H9 (cell line): ENCODE data around the gene NDE1. TPM values are rescaled to one million over a fixed set of nuclear protein-coding genes. Genes with fewer than 3 reads are reported as not detected.
"Not testable (repeated sequence)": the region's sequence is repeated elsewhere in the genome, so short reads cannot be mapped to it uniquely, and the experiment has no call there.

Experiments
- DNase-seq: peaks from one replicate; pipeline ENCODE4 v3.0.0-alpha.2; 2017
- H2AFZ ChIP-seq: one replicate; pipeline ENCODE4 v1.6.1; 2013; ENCODE audit warnings: mild to moderate bottlenecking, low read length, control low read depth, moderate library complexity
- H2AK5ac ChIP-seq: 2 replicates; pipeline ENCODE4 v1.6.1; 2013; ENCODE audit warnings: low read length, control low read depth, mixed read lengths; ENCODE audit not compliant: insufficient read length
- H2BK120ac ChIP-seq: one replicate; pipeline ENCODE4 v1.6.1; 2013; ENCODE audit warnings: low read depth, mild to moderate bottlenecking, low read length, control low read depth, inconsistent platforms; ENCODE audit not compliant: poor library complexity, severe bottlenecking
- H2BK12ac ChIP-seq: 2 replicates; pipeline ENCODE4 v1.6.1; 2013; ENCODE audit warnings: low read length, control low read depth, mixed read lengths, low read depth; ENCODE audit not compliant: insufficient read length
- H2BK15ac ChIP-seq: 2 replicates; pipeline ENCODE4 v1.6.1; 2013; ENCODE audit warnings: low read depth, low read length, control low read depth
- H2BK20ac ChIP-seq: one replicate; pipeline ENCODE4 v1.6.1; 2013; ENCODE audit warnings: low read depth, mild to moderate bottlenecking, low read length, control low read depth, inconsistent platforms; ENCODE audit not compliant: poor library complexity, severe bottlenecking
- H2BK5ac ChIP-seq: 2 replicates; pipeline ENCODE4 v1.6.1; 2013; ENCODE audit warnings: low read length, control low read depth, mixed read lengths; ENCODE audit not compliant: insufficient read length
- H3K14ac ChIP-seq: 2 replicates; pipeline ENCODE4 v1.6.1; 2013; ENCODE audit warnings: low read length, control low read depth; ENCODE audit not compliant: insufficient read depth
- H3K18ac ChIP-seq: 2 replicates; pipeline ENCODE4 v1.6.1; 2013; ENCODE audit warnings: low read depth, mild to moderate bottlenecking, mixed read lengths, low read length, control low read depth; ENCODE audit not compliant: insufficient read length
- H3K23ac ChIP-seq: 2 replicates; pipeline ENCODE4 v1.6.1; 2013; ENCODE audit warnings: low read length, control low read depth, mixed read lengths, low read depth; ENCODE audit not compliant: insufficient read length
- H3K23me2 ChIP-seq: 2 replicates; pipeline ENCODE4 v1.6.1; 2013; ENCODE audit warnings: low read depth, mild to moderate bottlenecking, mixed read lengths, low read length, control low read depth; ENCODE audit not compliant: insufficient read length, poor library complexity, severe bottlenecking
- H3K27ac ChIP-seq: 2 replicates; pipeline ENCODE4 v1.5.1; 2013; ENCODE audit warnings: low read length, control low read depth, mixed read lengths, low read depth; ENCODE audit not compliant: insufficient read length
- H3K27me3 ChIP-seq: 2 replicates; pipeline ENCODE4 v1.6.1; 2013; ENCODE audit warnings: low read length, control low read depth, inconsistent platforms; ENCODE audit not compliant: insufficient read depth
- H3K4ac ChIP-seq: 2 replicates; pipeline ENCODE4 v1.6.1; 2013; ENCODE audit warnings: low read depth, mild to moderate bottlenecking, control low read depth, inconsistent platforms, low read length, moderate library complexity
- H3K4me1 ChIP-seq: 2 replicates; pipeline ENCODE4 v1.6.1; 2013; ENCODE audit warnings: low read length, control low read depth, inconsistent platforms; ENCODE audit not compliant: insufficient read depth
- H3K4me2 ChIP-seq: 2 replicates; pipeline ENCODE4 v1.6.1; 2013; ENCODE audit warnings: low read length, control low read depth, mixed read lengths; ENCODE audit not compliant: insufficient read length, insufficient read depth
- H3K56ac ChIP-seq: 2 replicates; pipeline ENCODE4 v1.6.1; 2013; ENCODE audit warnings: low read depth, mild to moderate bottlenecking, mixed read lengths, low read length, control low read depth; ENCODE audit not compliant: insufficient read length
- H3K79me1 ChIP-seq: 2 replicates; pipeline ENCODE4 v1.6.1; 2013; ENCODE audit warnings: low read depth, mild to moderate bottlenecking, moderate library complexity, low read length, control low read depth, inconsistent platforms; ENCODE audit not compliant: insufficient read depth, poor library complexity, severe bottlenecking
- H3K79me2 ChIP-seq: 2 replicates; pipeline ENCODE4 v1.6.1; 2013; ENCODE audit warnings: low read length, control low read depth, inconsistent platforms; ENCODE audit not compliant: insufficient read depth
- H3K9ac ChIP-seq: 2 replicates; pipeline ENCODE4 v1.6.1; 2013; ENCODE audit warnings: low read length, control low read depth, mixed read lengths; ENCODE audit not compliant: insufficient read length; ENCODE audit errors: extremely low read depth
- H3K9me3 ChIP-seq: one replicate; pipeline ENCODE4 v1.6.1; 2013; ENCODE audit warnings: low read depth, low read length, inconsistent platforms; ENCODE audit not compliant: control insufficient read depth
- H3T11ph ChIP-seq: one replicate; pipeline ENCODE4 v1.6.1; 2013; ENCODE audit warnings: mild to moderate bottlenecking, low read length, control low read depth, inconsistent platforms
- H4K20me1 ChIP-seq: one replicate; pipeline ENCODE4 v1.6.1; 2013; ENCODE audit not compliant: control insufficient read depth, insufficient read length, insufficient read depth
- H4K5ac ChIP-seq: 2 replicates; pipeline ENCODE4 v1.6.1; 2013; ENCODE audit warnings: low read depth, mild to moderate bottlenecking, mixed read lengths, low read length, control low read depth; ENCODE audit not compliant: insufficient read length
- H4K8ac ChIP-seq: replicated peaks from 2 replicates; pipeline ENCODE4 v1.6.1; 2013; ENCODE audit warnings: low read length, control low read depth, mixed read lengths, low read depth; ENCODE audit not compliant: insufficient read length
- H4K91ac ChIP-seq: 2 replicates; pipeline ENCODE4 v1.6.1; 2013; ENCODE audit warnings: low read depth, mild to moderate bottlenecking, moderate library complexity, mixed read lengths, low read length, control low read depth; ENCODE audit not compliant: insufficient read length
- H3K27ac Mint-ChIP-seq, 3 experiments: 2 replicates in 2 of 3; 3 replicates in 1 of 3; pipeline ENCODE4 v1.8.0; 2020 to 2021; ENCODE audit warnings: mixed read lengths in 3 of 3, mild to moderate bottlenecking in 1 of 3, moderate library complexity in 1 of 3
- H3K27me3 Mint-ChIP-seq: 2 replicates; pipeline ENCODE4 v1.8.0; 2021; ENCODE audit warnings: low read depth, mild to moderate bottlenecking, moderate library complexity, mixed read lengths
- H3K36me3 Mint-ChIP-seq, 3 experiments: 2 replicates in 2 of 3; 3 replicates in 1 of 3; pipeline ENCODE4 v1.8.0; 2020 to 2021; ENCODE audit warnings: low read depth in 3 of 3, mixed read lengths in 3 of 3; ENCODE audit not compliant: insufficient read depth in 1 of 3
- H3K4me1 Mint-ChIP-seq, 2 experiments: 2 replicates each; pipeline ENCODE4 v1.8.0; 2020; ENCODE audit warnings: mixed read lengths in 2 of 2
- H3K4me3 Mint-ChIP-seq, 2 experiments: 2 replicates in 1 of 2; 3 replicates in 1 of 2; pipeline ENCODE4 v1.8.0; 2020 to 2021; ENCODE audit warnings: mild to moderate bottlenecking in 2 of 2, mixed read lengths in 2 of 2, moderate library complexity in 1 of 2
- H3K9me3 Mint-ChIP-seq, 2 experiments: 2 replicates in 1 of 2; 3 replicates in 1 of 2; pipeline ENCODE4 v1.8.0; 2020; ENCODE audit warnings: mild to moderate bottlenecking in 2 of 2, mixed read lengths in 2 of 2, moderate library complexity in 1 of 2
- CTCF ChIP-seq: fragments of 200-600 bp; sonication (generic); conservative IDR thresholded peaks from 3 replicates; pipeline ENCODE4 v1.8.0; 2021; ENCODE audit warnings: antibody characterized with exemption, mild to moderate bottlenecking
- WGBS: extraction: QIAGEN DNeasy Blood & Tissue Kit; methylation state at CpG from one replicate; pipeline ENCODE4 v1.1.7; 2013; ENCODE audit warnings: missing lambda C conversion rate, low lambda C conversion rate, mixed read lengths; ENCODE audit not compliant: insufficient read length; ENCODE audit errors: extremely low coverage; 5-methylcytosine and 5-hydroxymethylcytosine counted together
- total RNA-seq: library from RNA; stranded (reverse); gene quantifications from 2 replicates; pipeline ENCODE4 v1.2.1, GENCODE V29; 2021

Gene NDE1
- total RNA-seq, 1 experiment from 2014 or later, result 49.6 TPM

DNA sequence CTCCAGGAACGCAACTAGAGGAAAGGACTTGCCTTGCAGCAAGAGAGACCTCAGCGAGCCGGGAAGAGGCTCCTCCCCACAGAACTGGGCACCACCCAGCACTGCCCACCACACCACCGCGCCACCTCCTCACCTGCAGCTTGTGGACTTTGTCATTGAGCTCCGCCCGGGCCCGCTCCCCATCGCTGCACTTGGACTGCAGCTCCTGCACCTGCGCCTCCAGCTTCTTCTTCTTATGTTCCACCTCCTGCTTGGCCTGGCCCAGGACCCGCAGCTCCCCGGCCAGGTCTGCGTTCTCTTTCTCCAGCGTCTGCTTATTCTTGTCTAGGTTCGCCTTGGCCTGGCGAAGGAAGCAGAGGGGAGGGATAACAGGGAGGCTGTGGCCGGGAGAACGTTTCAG, 76.7 kb downstream of the NDE1 start:
- H3K4me1 ChIP-seq, result no peaks in the 10 kb centered on the region
- no peak overlapping the region for H4K5ac ChIP-seq
- no peak overlapping the region for H2AFZ ChIP-seq
- no peak overlapping the region for H3K14ac ChIP-seq
- H3K79me1 ChIP-seq, result no peaks in the 10 kb centered on the region
- TF ChIP-seq CTCF, result no peak
- H3K56ac ChIP-seq, result no peak overlapping the region
- no peak overlapping the region for H3K18ac ChIP-seq
- H4K91ac ChIP-seq, result no peak overlapping the region
- no CpG with 5 or more reads among the region's 18 CpGs for WGBS
- H4K8ac ChIP-seq, result no peak overlapping the region
- peak overlapping the region in 2 of 3 experiments; percentile 62 to 92; a peak in 4 of 7 replicates for H3K27ac Mint-ChIP-seq
- H2AK5ac ChIP-seq, result no peak overlapping the region
- H3K4me3 Mint-ChIP-seq, result no peak overlapping the region
- H3K79me2 ChIP-seq, result no peaks in the 10 kb centered on the region
- no peak overlapping the region for H3T11ph ChIP-seq
- H3K4me2 ChIP-seq, result no peak overlapping the region
- H2BK120ac ChIP-seq, result no peak overlapping the region
- H3K9me3 ChIP-seq, result no peaks in the 10 kb centered on the region
- H4K20me1 ChIP-seq, result no peaks in the 10 kb centered on the region
- H3K4me1 Mint-ChIP-seq, result peaks cover 0 to 2% of the 10 kb centered on the region in 2 experiments; a peak in 1 of 4 replicates
- H3K23ac ChIP-seq, result no peak overlapping the region
- H2BK20ac ChIP-seq, result no peak overlapping the region
- no peaks in the 10 kb centered on the region for H3K9me3 Mint-ChIP-seq
- no peak overlapping the region for H2BK12ac ChIP-seq
- no peak overlapping the region for H2BK15ac ChIP-seq
- no peaks in the 10 kb centered on the region for H3K27me3 Mint-ChIP-seq
- H3K4ac ChIP-seq, result no peak overlapping the region
- DNase-seq, result no peak
- no peak overlapping the region for H3K9ac ChIP-seq
- H3K36me3 Mint-ChIP-seq, result peaks cover 14 to 21% (median 21%) of the 10 kb centered on the region in 3 experiments
- no peaks in the 10 kb centered on the region for H3K23me2 ChIP-seq
- H3K27ac ChIP-seq, result no peak overlapping the region
- no peak overlapping the region for H2BK5ac ChIP-seq
- H3K27me3 ChIP-seq, result no peaks in the 10 kb centered on the region

DNA sequence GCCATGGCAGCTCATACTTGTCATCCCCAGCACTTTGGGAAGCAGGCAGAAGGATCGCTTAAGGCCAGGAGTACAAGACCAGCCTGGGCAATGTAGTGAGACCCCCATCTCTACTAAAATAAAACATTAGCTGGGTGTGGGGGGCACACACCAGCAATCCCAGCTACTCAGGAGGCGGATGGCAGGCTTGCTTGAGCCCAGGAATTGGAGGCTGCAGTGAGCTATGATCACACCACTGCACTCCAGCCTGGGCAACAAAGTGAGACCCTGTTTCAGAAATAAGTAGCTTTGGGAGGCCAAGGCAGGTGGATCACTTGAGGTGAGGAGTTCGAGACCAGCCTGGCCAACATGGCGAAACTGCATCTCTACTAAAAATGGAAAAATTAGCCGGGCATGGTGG, 77.7 kb downstream of the NDE1 start:
- not testable (repeated sequence) for H3K79me1 ChIP-seq, H3K4me1 ChIP-seq, H2BK12ac ChIP-seq, H3T11ph ChIP-seq, H3K18ac ChIP-seq, H2AK5ac ChIP-seq, H3K9me3 ChIP-seq, H3K9ac ChIP-seq, H3K27ac Mint-ChIP-seq, H3K23me2 ChIP-seq, H4K91ac ChIP-seq, H4K8ac ChIP-seq, H2BK15ac ChIP-seq, DNase-seq, H2BK20ac ChIP-seq, H4K5ac ChIP-seq, H2BK5ac ChIP-seq, H3K4me1 Mint-ChIP-seq, H3K9me3 Mint-ChIP-seq, H3K4me3 Mint-ChIP-seq, H2BK120ac ChIP-seq, H2AFZ ChIP-seq, H3K4ac ChIP-seq, H3K4me2 ChIP-seq, H4K20me1 ChIP-seq, H3K14ac ChIP-seq, H3K23ac ChIP-seq, H3K27ac ChIP-seq, H3K27me3 Mint-ChIP-seq, H3K27me3 ChIP-seq, H3K56ac ChIP-seq, H3K79me2 ChIP-seq
- WGBS, result no CpG with 5 or more reads among the region's 5 CpGs
- peaks cover 14 to 21% (median 21%) of the 10 kb centered on the region in 3 experiments for H3K36me3 Mint-ChIP-seq
